ENCODE data around the gene AKAIN1.

DNA sequence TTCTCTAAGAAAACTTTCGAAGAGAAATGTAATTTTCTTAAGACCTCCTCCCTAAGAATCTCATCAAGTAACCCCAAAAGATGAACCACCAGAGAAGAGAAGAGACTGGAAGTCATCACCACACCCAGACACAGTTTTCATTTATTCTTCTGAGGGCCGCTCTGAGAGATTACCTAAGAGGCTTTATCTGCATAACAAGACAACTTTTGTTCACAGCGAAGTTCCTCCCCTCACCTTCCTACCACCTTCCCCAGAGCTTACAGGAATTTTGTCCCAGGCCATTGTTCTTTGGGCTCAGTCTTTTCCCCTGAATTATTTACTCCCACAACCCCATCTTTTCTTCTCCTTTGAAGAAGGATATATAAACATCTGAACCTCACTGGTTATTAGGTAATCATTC, 92.8 kb downstream of the AKAIN1 start:
- TF ChIP-seq EZH2 (IDR thresholded peaks at IDR 0.05; ENCODE audit: insufficient read depth, poor library complexity, severe bottlenecking) (no peak), EZH2phosphoT487 (IDR thresholded peaks at IDR 0.05; ENCODE audit: insufficient read depth, low read depth) (no peak)
